DND-41 (cell line): ENCODE measurements around the gene NEUROG3.

Source experiments
- ATAC-seq: fragments of 200-7000 bp; cut with Tn5 transposase; 3 replicates; pipeline ENCODE4 v1.9.1; 2021; ENCODE audit warnings: low read depth; ENCODE audit not compliant: insufficient read depth
- DNase-seq: peaks from one replicate; pipeline ENCODE4 v3.0.0-alpha.2; 2020
- H2AFZ ChIP-seq: 2 replicates; pipeline ENCODE4 v1.6.0; 2012; ENCODE audit warnings: low read depth, low read length
- H3K27ac ChIP-seq: 2 replicates; pipeline ENCODE4 v1.5.1; 2012; ENCODE audit warnings: low read length, inconsistent platforms
- H3K27me3 ChIP-seq: fragments of 200-600 bp; sonication (generic); 2 replicates; pipeline ENCODE4 v1.6.0; 2012; ENCODE audit warnings: low read length, mild to moderate bottlenecking, inconsistent platforms; ENCODE audit not compliant: insufficient read depth, poor library complexity
- H3K36me3 ChIP-seq: 2 replicates; pipeline ENCODE4 v1.5.1; 2012; ENCODE audit warnings: low read length, inconsistent platforms; ENCODE audit not compliant: insufficient read depth
- H3K4me1 ChIP-seq: 2 replicates; pipeline ENCODE4 v1.5.1; 2012; ENCODE audit warnings: mild to moderate bottlenecking, low read length; ENCODE audit not compliant: insufficient read depth
- H3K4me2 ChIP-seq: 2 replicates; pipeline ENCODE4 v1.6.0; 2012; ENCODE audit warnings: mild to moderate bottlenecking, moderate library complexity, low read length, inconsistent platforms; ENCODE audit not compliant: insufficient read depth
- H3K4me3 ChIP-seq, 2 experiments: fragments of 200-600 bp in 1 of 2; shearing (Covaris generic) in 1 of 2; 2 replicates each; pipeline ENCODE4 v1.5.1; 2012 to 2016; ENCODE audit warnings: inconsistent platforms in 2 of 2, low read length in 2 of 2, mild to moderate bottlenecking in 2 of 2, low read depth in 1 of 2, moderate library complexity in 1 of 2
- H3K79me2 ChIP-seq: 2 replicates; pipeline ENCODE4 v1.6.0; 2012; ENCODE audit warnings: low read length, inconsistent platforms; ENCODE audit not compliant: insufficient read depth
- H3K9ac ChIP-seq: 2 replicates; pipeline ENCODE4 v1.6.0; 2012; ENCODE audit warnings: low read depth, mild to moderate bottlenecking, inconsistent platforms, low read length, moderate library complexity
- H3K9me3 ChIP-seq: 2 replicates; pipeline ENCODE4 v1.5.1; 2012; ENCODE audit warnings: low read length, moderate library complexity, mild to moderate bottlenecking, inconsistent platforms; ENCODE audit not compliant: insufficient read depth, severe bottlenecking
- H4K20me1 ChIP-seq: 2 replicates; pipeline ENCODE4 v1.6.0; 2012; ENCODE audit warnings: low read length; ENCODE audit not compliant: insufficient read depth
- CTCF ChIP-seq: IDR thresholded peaks from 2 replicates; pipeline ENCODE4 v1.5.1; 2012; ENCODE audit warnings: borderline replicate concordance, low read length, moderate library complexity, mild to moderate bottlenecking; ENCODE audit not compliant: poor library complexity, severe bottlenecking; ENCODE audit errors: extremely low read depth
- EZH2 ChIP-seq: IDR thresholded peaks from 3 replicates; pipeline ENCODE4 v1.6.1; 2012; ENCODE audit warnings: borderline replicate concordance, low read depth, mild to moderate bottlenecking, moderate library complexity, low read length, inconsistent platforms; ENCODE audit not compliant: severe bottlenecking

Gene NEUROG3

GRCh38 chr10:69575164-69575722 lies 2.0 kb upstream of the NEUROG3 start:
- H3K4me1 ChIP-seq: no peaks in the 10 kb centered on the region
- H3K27ac ChIP-seq: no peak overlapping the region
- no peaks in the 10 kb centered on the region for H3K9me3 ChIP-seq
- no peaks in the 10 kb centered on the region; the same call in 1 of the 2 replicates for H4K20me1 ChIP-seq
- H3K27me3 ChIP-seq: peaks cover 9% of the 10 kb centered on the region
- no peaks in the 10 kb centered on the region for H3K36me3 ChIP-seq
- H3K4me3 ChIP-seq: no peak overlapping the region
- no peak overlapping the region for H3K9ac ChIP-seq
- no peak for DNase-seq
- no peak overlapping the region for H2AFZ ChIP-seq
- ATAC-seq: no peak
- H3K4me2 ChIP-seq: no peak overlapping the region
- TF ChIP-seq EZH2: no peak
- TF ChIP-seq CTCF: no peak
- H3K79me2 ChIP-seq: no peaks in the 10 kb centered on the region

GRCh38 chr10:69574571-69574978 lies 1.4 kb upstream of the NEUROG3 start:
- no peak overlapping the region for H3K4me3 ChIP-seq
- no peak for TF ChIP-seq CTCF
- TF ChIP-seq EZH2: no peak
- H3K36me3 ChIP-seq: no peaks in the 10 kb centered on the region
- no peak for DNase-seq
- no peak overlapping the region for H3K9ac ChIP-seq
- H3K27me3 ChIP-seq: peaks cover 9% of the 10 kb centered on the region
- H3K79me2 ChIP-seq: no peaks in the 10 kb centered on the region
- no peak overlapping the region for H3K27ac ChIP-seq
- no peaks in the 10 kb centered on the region; the same call in 1 of the 2 replicates for H4K20me1 ChIP-seq
- no peaks in the 10 kb centered on the region for H3K4me1 ChIP-seq
- no peaks in the 10 kb centered on the region for H3K9me3 ChIP-seq
- H3K4me2 ChIP-seq: no peak overlapping the region
- no peak for ATAC-seq
- no peak overlapping the region for H2AFZ ChIP-seq

GRCh38 chr10:69572159-69573055 lies 815 bp downstream of the NEUROG3 start:
- H3K9ac ChIP-seq: no peak overlapping the region
- no peak overlapping the region for H3K4me3 ChIP-seq
- ATAC-seq (no peak), DNase-seq (no peak)
- no peaks in the 10 kb centered on the region for H3K9me3 ChIP-seq
- no peak overlapping the region for H3K4me2 ChIP-seq
- no peak for TF ChIP-seq EZH2
- TF ChIP-seq CTCF: no peak
- no peaks in the 10 kb centered on the region for H3K79me2 ChIP-seq
- H3K36me3 ChIP-seq: no peaks in the 10 kb centered on the region
- no peaks in the 10 kb centered on the region; the same call in 1 of the 2 replicates for H4K20me1 ChIP-seq
- H3K27me3 ChIP-seq: peaks cover 9% of the 10 kb centered on the region
- no peaks in the 10 kb centered on the region for H3K4me1 ChIP-seq
- no peak overlapping the region for H3K27ac ChIP-seq
- H2AFZ ChIP-seq: no peak overlapping the region
